WERI-Rb-1 (cell line): ENCODE data around the gene NCEH1.

ENCODE experiments used
- DNase-seq: peaks from one replicate; pipeline ENCODE4 v3.0.0-alpha.2; 2020
- H3K27ac ChIP-seq: fragments of 250-450 bp; sonication (Bioruptor Pico); 2 replicates; pipeline ENCODE4 v1.5.1; 2020; ENCODE audit warnings: mild to moderate bottlenecking, moderate library complexity
- H3K27me3 ChIP-seq: fragments of 250-450 bp; sonication (Bioruptor Pico); 2 replicates; pipeline ENCODE4 v1.5.1; 2021; ENCODE audit warnings: mild to moderate bottlenecking, low read depth, moderate library complexity; ENCODE audit not compliant: insufficient read depth, severe bottlenecking
- H3K36me3 ChIP-seq: fragments of 250-450 bp; sonication (Bioruptor Pico); 2 replicates; pipeline ENCODE4 v1.5.1; 2020; ENCODE audit warnings: mild to moderate bottlenecking, moderate library complexity
- H3K4me3 ChIP-seq: 2 replicates; pipeline ENCODE4 v1.5.1; 2011; ENCODE audit warnings: low read depth, mild to moderate bottlenecking, control low read depth, low read length
- H3K9me3 ChIP-seq: fragments of 250-450 bp; sonication (Bioruptor Pico); 2 replicates; pipeline ENCODE4 v1.5.1; 2021; ENCODE audit warnings: mild to moderate bottlenecking, moderate library complexity; ENCODE audit not compliant: severe bottlenecking
- TF ChIP-seq, protein P1 (sequence below): IDR thresholded peaks from 2 replicates; pipeline ENCODE4 v1.5.1; 2011; ENCODE audit warnings: low read depth, mild to moderate bottlenecking, control low read depth, inconsistent platforms, low read length

The NCEH1 gene

DNA sequence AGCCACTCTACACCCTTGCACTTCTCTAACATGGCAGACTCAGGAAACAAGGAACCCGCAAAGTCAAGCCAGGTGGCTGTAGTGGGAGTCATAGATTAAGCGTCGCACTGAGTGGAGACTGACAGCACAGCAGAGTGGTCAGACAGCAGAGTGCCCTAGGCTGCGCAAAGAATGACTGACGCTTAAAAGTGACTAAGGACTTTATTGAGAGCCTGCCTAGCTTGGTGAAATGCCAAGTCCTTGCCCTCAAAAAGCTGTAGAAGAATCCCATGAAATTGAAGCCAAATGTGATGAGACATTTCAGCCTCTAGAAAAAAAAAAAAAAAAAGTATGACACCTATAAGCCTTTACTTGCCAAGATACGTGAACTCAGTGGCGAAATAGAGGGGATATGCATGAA is 30.2 kb downstream of the NCEH1 start:
- TF ChIP-seq, protein P1, sequence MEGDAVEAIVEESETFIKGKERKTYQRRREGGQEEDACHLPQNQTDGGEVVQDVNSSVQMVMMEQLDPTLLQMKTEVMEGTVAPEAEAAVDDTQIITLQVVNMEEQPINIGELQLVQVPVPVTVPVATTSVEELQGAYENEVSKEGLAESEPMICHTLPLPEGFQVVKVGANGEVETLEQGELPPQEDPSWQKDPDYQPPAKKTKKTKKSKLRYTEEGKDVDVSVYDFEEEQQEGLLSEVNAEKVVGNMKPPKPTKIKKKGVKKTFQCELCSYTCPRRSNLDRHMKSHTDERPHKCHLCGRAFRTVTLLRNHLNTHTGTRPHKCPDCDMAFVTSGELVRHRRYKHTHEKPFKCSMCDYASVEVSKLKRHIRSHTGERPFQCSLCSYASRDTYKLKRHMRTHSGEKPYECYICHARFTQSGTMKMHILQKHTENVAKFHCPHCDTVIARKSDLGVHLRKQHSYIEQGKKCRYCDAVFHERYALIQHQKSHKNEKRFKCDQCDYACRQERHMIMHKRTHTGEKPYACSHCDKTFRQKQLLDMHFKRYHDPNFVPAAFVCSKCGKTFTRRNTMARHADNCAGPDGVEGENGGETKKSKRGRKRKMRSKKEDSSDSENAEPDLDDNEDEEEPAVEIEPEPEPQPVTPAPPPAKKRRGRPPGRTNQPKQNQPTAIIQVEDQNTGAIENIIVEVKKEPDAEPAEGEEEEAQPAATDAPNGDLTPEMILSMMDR, result no peak
- no peaks in the 10 kb centered on the region for H3K36me3 ChIP-seq
- no peak for DNase-seq
- no peaks in the 10 kb centered on the region for H3K9me3 ChIP-seq
- no peak overlapping the region for H3K4me3 ChIP-seq
- H3K27ac ChIP-seq, result no peak overlapping the region
- no peaks in the 10 kb centered on the region for H3K27me3 ChIP-seq

DNA sequence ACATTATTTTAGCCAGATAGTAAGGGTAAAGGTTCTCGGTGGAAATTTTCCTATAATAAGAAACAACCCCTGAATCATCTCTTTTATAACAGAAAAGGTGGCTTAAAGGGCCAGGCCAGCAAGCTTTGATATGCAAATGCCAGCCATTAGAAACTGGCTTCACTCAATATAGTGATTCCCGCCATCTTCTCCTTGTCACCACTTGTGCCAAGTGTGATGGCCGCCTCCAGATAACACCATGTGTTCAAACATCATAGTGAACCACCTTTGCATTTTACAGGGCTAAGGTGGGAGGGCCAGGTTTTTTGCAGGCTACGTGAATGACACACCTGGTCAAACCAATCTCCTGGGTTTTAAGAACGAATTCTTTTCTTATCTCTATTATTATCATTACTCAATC is 31.3 kb downstream of the NCEH1 start:
- TF ChIP-seq, protein P1, result no peak
- H3K27me3 ChIP-seq, result no peaks in the 10 kb centered on the region
- no peak for DNase-seq
- no peak overlapping the region for H3K4me3 ChIP-seq
- no peaks in the 10 kb centered on the region for H3K9me3 ChIP-seq
- no peaks in the 10 kb centered on the region for H3K36me3 ChIP-seq
- H3K27ac ChIP-seq, result no peak overlapping the region

DNA sequence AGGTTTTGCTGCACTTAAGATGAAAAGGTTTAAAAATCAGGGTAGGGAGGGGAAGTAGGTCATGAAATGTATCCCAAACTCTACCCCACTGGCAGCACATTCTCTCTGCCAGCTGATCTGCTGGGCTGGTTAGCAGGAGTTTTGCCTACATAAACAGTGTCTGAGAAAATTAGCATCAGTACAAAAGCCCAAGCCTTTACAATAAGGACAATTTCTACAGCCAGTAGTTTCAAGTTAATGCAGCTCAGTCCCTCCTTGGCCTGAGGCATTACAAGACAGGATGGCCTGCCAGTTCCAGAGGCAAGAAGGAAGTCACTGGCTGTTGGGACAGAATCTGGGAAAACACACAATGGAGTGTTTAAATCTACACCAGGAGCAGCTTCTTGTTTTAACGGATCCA is 32.8 kb downstream of the NCEH1 start:
- no peak for DNase-seq
- TF ChIP-seq, protein P1, result no peak
- Histone ChIP-seq H3K27me3 (no peaks in the 10 kb centered on the region), H3K36me3 (no peaks in the 10 kb centered on the region), H3K9me3 (no peaks in the 10 kb centered on the region), H3K27ac (peak overlapping the region; percentile 65), H3K4me3 (peak overlapping the region; percentile 7)

DNA sequence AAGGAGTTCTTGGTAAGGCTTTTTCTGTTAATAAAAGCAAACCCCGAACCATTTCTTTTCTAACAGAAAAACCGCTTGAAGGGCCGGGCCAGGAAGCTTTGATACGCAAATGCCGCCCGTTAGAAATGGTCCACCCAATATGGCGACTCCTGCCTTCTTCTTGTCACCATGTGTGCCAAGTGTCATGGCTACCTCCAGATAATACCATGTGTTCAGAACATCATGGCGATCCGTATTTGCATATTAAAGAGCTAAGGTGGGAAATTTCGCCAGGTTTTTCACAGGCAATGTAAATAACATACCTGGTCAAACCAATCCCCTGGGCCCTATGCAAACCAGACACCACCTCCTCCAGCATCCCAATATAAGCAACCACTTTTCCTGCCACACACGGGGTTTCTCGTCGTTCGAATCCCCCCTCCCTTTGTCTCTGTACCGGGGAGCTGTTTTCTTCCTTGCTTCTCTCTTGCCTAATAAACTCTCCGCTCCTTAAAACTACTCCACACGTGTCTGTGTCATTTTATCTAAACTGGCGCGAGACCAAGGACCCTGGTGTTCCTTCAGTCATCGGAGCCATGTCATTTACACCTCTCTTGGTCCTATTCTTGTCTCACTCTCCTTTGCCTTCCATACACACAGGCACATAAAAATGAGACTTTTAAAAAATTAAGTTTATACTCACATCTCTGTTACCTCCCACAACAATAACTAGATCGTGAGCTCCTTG is 34.5 kb downstream of the NCEH1 start:
- H3K27ac ChIP-seq, result peak overlapping the region; percentile 65
- H3K4me3 ChIP-seq, result no peak overlapping the region
- no peak for DNase-seq
- TF ChIP-seq, protein P1, result no peak
- no peaks in the 10 kb centered on the region for H3K27me3 ChIP-seq
- H3K36me3 ChIP-seq, result no peaks in the 10 kb centered on the region
- no peaks in the 10 kb centered on the region for H3K9me3 ChIP-seq

DNA sequence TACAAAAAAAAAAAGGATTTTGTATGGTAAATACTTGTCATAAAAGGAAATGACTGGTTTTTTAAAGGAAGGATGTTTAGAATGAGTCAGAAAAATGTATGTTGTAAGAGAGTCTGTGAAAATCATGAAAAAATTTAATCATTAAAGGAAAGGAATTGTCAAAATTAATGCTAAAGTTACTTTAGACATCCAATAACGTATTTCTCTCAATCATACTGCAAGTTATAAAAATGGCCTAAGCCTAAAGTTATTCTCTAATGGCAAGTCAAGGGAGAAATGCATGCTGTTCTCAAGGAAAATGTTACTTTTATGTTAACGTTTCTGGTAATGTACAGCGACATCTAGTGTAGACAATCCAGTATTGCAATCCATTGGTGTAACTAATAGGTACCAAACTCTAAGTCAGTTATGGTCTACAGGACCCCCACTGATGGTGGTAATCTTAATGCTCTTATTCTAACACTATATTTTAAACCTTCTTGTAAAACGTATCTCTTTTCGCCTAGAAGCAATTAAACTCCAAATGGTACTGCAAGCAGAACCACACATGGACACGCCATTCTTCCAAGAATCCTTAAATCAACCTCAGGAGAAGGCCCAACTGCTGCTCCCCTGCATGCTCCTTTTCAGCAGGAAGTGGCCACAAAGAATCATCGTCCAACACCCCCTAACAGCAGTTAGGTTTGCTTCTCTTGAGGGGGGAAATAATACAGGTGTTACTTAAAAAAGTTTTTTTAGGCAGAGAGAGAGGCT is 35.2 kb downstream of the NCEH1 start:
- no peak overlapping the region for H3K27ac ChIP-seq
- TF ChIP-seq, protein P1, result peak; percentile 54
- no peak for DNase-seq
- H3K9me3 ChIP-seq, result no peaks in the 10 kb centered on the region
- no peak overlapping the region for H3K4me3 ChIP-seq
- H3K27me3 ChIP-seq, result no peaks in the 10 kb centered on the region
- H3K36me3 ChIP-seq, result no peaks in the 10 kb centered on the region
